DOHH2 (cell line): ENCODE measurements around the gene CEP112.
A peak's percentile ranks its signal among the peaks of the same experiment; 100 is the strongest.

Experiments used
- H3F3A ChIP-seq: fragments of 200-600 bp; sonication (generic), shearing (Covaris generic); 2 replicates; pipeline ENCODE4 v1.6.0; 2016; ENCODE audit warnings: antibody characterized with exemption, mild to moderate bottlenecking; ENCODE audit not compliant: control insufficient read depth, insufficient read depth
- H3K27ac ChIP-seq: fragments of 200-600 bp; sonication (generic); 2 replicates; pipeline ENCODE4 v1.5.1; 2014; ENCODE audit warnings: low read depth, mild to moderate bottlenecking, low read length, moderate library complexity
- H3K27me3 ChIP-seq: fragments of 200-600 bp; sonication (generic); 2 replicates; pipeline ENCODE4 v1.6.1; 2014; ENCODE audit warnings: mild to moderate bottlenecking, low read length, mixed read lengths; ENCODE audit not compliant: control insufficient read depth
- H3K36me3 ChIP-seq: fragments of 200-600 bp; sonication (generic); 2 replicates; pipeline ENCODE4 v1.6.1; 2014; ENCODE audit warnings: mild to moderate bottlenecking, low read length, moderate library complexity, mixed read lengths; ENCODE audit not compliant: control insufficient read depth
- H3K4me1 ChIP-seq: fragments of 200-600 bp; sonication (generic); 2 replicates; pipeline ENCODE4 v1.6.1; 2014; ENCODE audit warnings: mild to moderate bottlenecking, low read length, mixed read lengths; ENCODE audit not compliant: control insufficient read depth
- H3K4me2 ChIP-seq: fragments of 200-600 bp; sonication (generic); 2 replicates; pipeline ENCODE4 v1.6.0; 2014; ENCODE audit warnings: mild to moderate bottlenecking, low read length, moderate library complexity
- H3K4me3 ChIP-seq: fragments of 200-600 bp; sonication (generic); 2 replicates; pipeline ENCODE4 v1.5.1; 2014; ENCODE audit warnings: mild to moderate bottlenecking, low read length, mixed read lengths
- H3K79me2 ChIP-seq: fragments of 200-600 bp; sonication (generic); 2 replicates; pipeline ENCODE4 v1.6.1; 2014; ENCODE audit warnings: mild to moderate bottlenecking, low read length, mixed read lengths; ENCODE audit not compliant: control insufficient read depth
- H3K9me2 ChIP-seq: fragments of 200-600 bp; sonication (generic); replicated peaks from 2 replicates; pipeline ENCODE4 v1.6.1; 2014; ENCODE audit warnings: mild to moderate bottlenecking, low read length, mixed read lengths; ENCODE audit not compliant: control insufficient read depth
- H3K9me3 ChIP-seq: fragments of 200-600 bp; sonication (generic); 2 replicates; pipeline ENCODE4 v1.6.1; 2014; ENCODE audit warnings: antibody characterized with exemption, low read length, mixed read lengths; ENCODE audit not compliant: control insufficient read depth, insufficient read depth
- H4K20me1 ChIP-seq: fragments of 200-600 bp; sonication (generic); 2 replicates; pipeline ENCODE4 v1.6.0; 2014; ENCODE audit warnings: low read depth, mild to moderate bottlenecking, antibody characterized with exemption, low read length, moderate library complexity; ENCODE audit not compliant: control insufficient read depth, insufficient read depth
- CTCF ChIP-seq: fragments of 200-600 bp; sonication (generic); IDR thresholded peaks from one replicate; pipeline ENCODE4 v1.5.1; 2014; ENCODE audit warnings: antibody characterized with exemption, mild to moderate bottlenecking, low read depth, low read length; ENCODE audit not compliant: poor library complexity, severe bottlenecking
- EZH2phosphoT487 ChIP-seq: fragments of 200-600 bp; sonication (generic); IDR thresholded peaks from 2 replicates; pipeline ENCODE4 v1.6.1; 2017; ENCODE audit warnings: borderline replicate concordance, mild to moderate bottlenecking, antibody characterized with exemption, low read length, moderate library complexity, mixed read lengths

Gene CEP112

DNA sequence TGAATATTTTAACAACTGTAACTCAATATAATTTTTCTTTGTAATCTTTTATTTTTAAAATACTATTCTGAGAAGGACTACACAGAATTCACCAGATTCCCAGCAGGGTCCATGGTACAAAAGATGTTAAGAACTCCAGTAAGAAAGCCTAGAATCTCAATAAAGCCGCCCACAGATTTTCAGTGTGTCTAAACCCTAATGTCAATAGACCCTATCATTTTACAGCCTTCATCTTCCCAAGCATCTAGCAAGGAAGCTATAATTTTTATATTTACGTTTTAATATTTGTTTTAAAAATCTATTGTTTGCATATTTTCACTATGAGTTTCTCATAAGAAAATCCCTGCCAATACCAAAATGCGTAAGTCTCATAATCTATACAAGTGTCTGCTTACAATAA lies 148.5 kb downstream of the CEP112 start:
- Histone ChIP-seq H3K27ac (no peak overlapping the region), H3F3A (no peaks in the 10 kb centered on the region; the same call in 1 of the 2 replicates), H4K20me1 (no peaks in the 10 kb centered on the region), H3K4me2 (no peak overlapping the region), H3K36me3 (no peaks in the 10 kb centered on the region), H3K4me3 (no peak overlapping the region), H3K9me2 (no peaks in the 10 kb centered on the region), H3K9me3 (no peaks in the 10 kb centered on the region), H3K79me2 (no peaks in the 10 kb centered on the region), H3K27me3 (no peaks in the 10 kb centered on the region), H3K4me1 (no peaks in the 10 kb centered on the region)
- no peak for TF ChIP-seq EZH2phosphoT487
- TF ChIP-seq CTCF: no peak

GRCh38 chr17:66040402-66040801 lies 151.5 kb downstream of the CEP112 start:
- TF ChIP-seq CTCF (peak; percentile 31), EZH2phosphoT487 (no peak)
- Histone ChIP-seq H3K9me3 (no peaks in the 10 kb centered on the region), H3K9me2 (no peaks in the 10 kb centered on the region), H3K4me1 (no peaks in the 10 kb centered on the region), H3K4me2 (no peak overlapping the region), H3K36me3 (no peaks in the 10 kb centered on the region), H3K27me3 (no peaks in the 10 kb centered on the region), H3K4me3 (no peak overlapping the region), H3K79me2 (no peaks in the 10 kb centered on the region), H4K20me1 (no peaks in the 10 kb centered on the region), H3F3A (no peaks in the 10 kb centered on the region), H3K27ac (no peak overlapping the region)

DNA sequence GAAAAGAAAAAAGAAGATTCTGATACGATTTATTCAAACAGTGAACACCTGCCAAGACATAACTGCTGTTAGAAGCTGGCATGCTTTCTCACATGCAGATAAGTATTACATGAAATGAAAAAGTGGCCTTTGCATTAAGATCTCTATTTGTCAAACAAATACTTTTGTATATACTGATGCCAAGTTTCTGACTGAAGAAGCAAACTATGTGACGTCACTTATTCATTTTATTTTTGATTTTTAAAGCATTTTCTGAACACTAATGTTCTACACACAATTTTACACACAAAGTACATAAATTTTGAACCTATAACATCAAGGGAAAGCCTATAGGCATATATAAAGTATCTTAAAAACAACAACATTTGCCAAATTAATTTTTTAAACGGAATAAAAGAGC lies 153.8 kb downstream of the CEP112 start:
- TF ChIP-seq CTCF: no peak
- TF ChIP-seq EZH2phosphoT487: no peak
- Histone ChIP-seq H3K4me3 (no peak overlapping the region), H3K36me3 (no peaks in the 10 kb centered on the region), H3K4me1 (no peaks in the 10 kb centered on the region), H3F3A (no peaks in the 10 kb centered on the region), H3K9me2 (no peaks in the 10 kb centered on the region), H3K79me2 (no peaks in the 10 kb centered on the region), H3K9me3 (no peaks in the 10 kb centered on the region), H3K4me2 (no peak overlapping the region), H3K27ac (no peak overlapping the region), H4K20me1 (no peaks in the 10 kb centered on the region), H3K27me3 (no peaks in the 10 kb centered on the region)

- Histone ChIP-seq H3K4me3 (no peak overlapping the region), H3K36me3 (no peaks in the 10 kb centered on the region), H3K79me2 (no peaks in the 10 kb centered on the region), H3K9me2 (no peaks in the 10 kb centered on the region), H3K4me2 (no peak overlapping the region), H3K27ac (no peak overlapping the region), H3F3A (no peaks in the 10 kb centered on the region), H3K9me3 (no peaks in the 10 kb centered on the region), H4K20me1 (no peaks in the 10 kb centered on the region), H3K4me1 (peaks cover 8% of the 10 kb centered on the region), H3K27me3 (no peaks in the 10 kb centered on the region)
- TF ChIP-seq CTCF (no peak), EZH2phosphoT487 (no peak)
Measured at GRCh38 chr17:66037221-66037620, 154.7 kb downstream of the CEP112 start.
